Lung (tissue), 12 donors: ENCODE data around the gene HMGCS2. TPM values are rescaled to one million over a fixed set of nuclear protein-coding genes. Genes with fewer than 3 reads are reported as not detected.

ENCODE experiments used
- ATAC-seq: fragments of 200-7000 bp; cut with Tn5 transposase; one replicate; pipeline ENCODE4 v1.9.1; 2020; ENCODE audit warnings: moderate number of reproducible peaks; ENCODE audit not compliant: insufficient read depth, low FRiP score
- DNase-seq, 3 donors: peaks; one replicate each; pipeline ENCODE4 v3.0.0-alpha.2; 2013 to 2017
- H3K27ac ChIP-seq, 2 donors: one replicate each; pipeline ENCODE4 v1.5.1; 2013; ENCODE audit warnings: mild to moderate bottlenecking in 2 of 2, moderate library complexity in 2 of 2, control low read depth in 1 of 2, inconsistent platforms in 1 of 2, low read depth in 1 of 2, low read length in 1 of 2
- H3K27me3 ChIP-seq, 3 donors: one replicate each; pipeline ENCODE4 v1.5.1; 2013; ENCODE audit warnings: low read length in 2 of 3; ENCODE audit not compliant: control insufficient read depth in 3 of 3, insufficient read depth in 3 of 3
- H3K36me3 ChIP-seq, 4 donors: one replicate each; pipeline ENCODE4 v1.5.1; 2013; ENCODE audit warnings: low read length in 4 of 4, mild to moderate bottlenecking in 1 of 4, moderate library complexity in 1 of 4; ENCODE audit not compliant: control insufficient read depth in 4 of 4, insufficient read depth in 4 of 4
- H3K4me1 ChIP-seq, 5 donors: one replicate each; pipeline ENCODE4 v1.5.1; 2013; ENCODE audit warnings: low read length in 5 of 5, mild to moderate bottlenecking in 2 of 5, moderate library complexity in 1 of 5; ENCODE audit not compliant: control insufficient read depth in 5 of 5, insufficient read depth in 5 of 5
- H3K4me3 ChIP-seq: one replicate; pipeline ENCODE4 v1.5.1; 2013; ENCODE audit warnings: mild to moderate bottlenecking, control low read depth, moderate library complexity
- H3K9ac ChIP-seq, 2 donors: one replicate each; pipeline ENCODE4 v1.5.1; 2013; ENCODE audit warnings: low read length in 2 of 2, control low read depth in 1 of 2; ENCODE audit not compliant: insufficient read depth in 1 of 2
- H3K9me3 ChIP-seq, 4 donors: one replicate each; pipeline ENCODE4 v1.5.1; 2013; ENCODE audit warnings: low read length in 3 of 4, mild to moderate bottlenecking in 1 of 4, moderate library complexity in 1 of 4; ENCODE audit not compliant: control insufficient read depth in 4 of 4, insufficient read depth in 3 of 4
- CTCF ChIP-seq: IDR thresholded peaks from 2 replicates; pipeline ENCODE4 v1.5.1; 2012; ENCODE audit warnings: mild to moderate bottlenecking; ENCODE audit errors: control extremely low read depth, extremely low read depth
- WGBS, 2 donors: extraction: QIAGEN DNeasy Blood & Tissue Kit; methylation state at CpG; one replicate each; pipeline ENCODE4 v1.1.7; 2013; 5-methylcytosine and 5-hydroxymethylcytosine counted together
- polyA plus RNA-seq, 2 donors: library from polyadenylated mRNA; stranded (reverse); fragments of 200-250 nt; gene quantifications; one replicate each; pipeline ENCODE4 v1.2.1, GENCODE V29; 2013
- total RNA-seq, 2 donors: library from RNA; depleted of rRNA in 1 of 2; stranded (reverse); fragments of >200 nt in 1 of 2; gene quantifications; one replicate each; pipeline ENCODE4 v1.2.1, GENCODE V29; 2014 to 2021
- donor health status: control.
- donor health status: control.
- donor health status: Bipolar disorder and iron deficiency.
- donor health status: healthy.
- donor health status: DM: yes; HTN: yes; CAD: no.

HMGCS2 gene
- total and polyA plus RNA-seq, 4 donors: 0.28 to 4.2 (median 0.52) TPM; not detected in 1

GRCh38 chr1:119714583-119714982 lies 54.1 kb downstream of the HMGCS2 start:
- H3K9me3 ChIP-seq: no peaks in the 10 kb centered on the region
- H3K27me3 ChIP-seq: no peaks in the 10 kb centered on the region
- no peak overlapping the region for H3K4me3 ChIP-seq
- no peak overlapping the region for H3K9ac ChIP-seq
- 84 to 85% methylated on average over 8 of the region's 8 CpGs for WGBS, 2 donors
- H3K4me1 ChIP-seq: peaks cover 0 to 35% (median 23%) of the 10 kb centered on the region in 5 donors
- no peak for ATAC-seq
- H3K27ac ChIP-seq: no peak overlapping the region
- TF ChIP-seq CTCF: no peak
- no peaks in the 10 kb centered on the region for H3K36me3 ChIP-seq
- peak in 2 of 3 donors; percentile 10 to 38 for DNase-seq

- no peak for TF ChIP-seq CTCF
- Histone ChIP-seq H3K9me3 (no peaks in the 10 kb centered on the region), H3K4me1 (peaks cover 0 to 35% (median 23%) of the 10 kb centered on the region in 5 donors), H3K27me3 (peaks cover 0 to 2% (median 0%) of the 10 kb centered on the region in 3 donors), H3K36me3 (no peaks in the 10 kb centered on the region), H3K9ac (peak overlapping the region in 1 of 2 donors; percentile 73), H3K4me3 (no peak overlapping the region), H3K27ac (no peak overlapping the region)
- WGBS, 2 donors: 83 to 91% methylated on average over 6 of the region's 6 CpGs
- DNase-seq (peak; percentile 40 to 73 (median 65)), ATAC-seq (no peak)
Measured at GRCh38 chr1:119713749-119714456, 54.8 kb downstream of the HMGCS2 start.

- H3K27ac ChIP-seq: peak overlapping the region in 1 of 2 donors; percentile 15
- 60% methylated on average over 17 of the region's 17 CpGs for WGBS, 2 donors
- H3K9me3 ChIP-seq: no peaks in the 10 kb centered on the region
- H3K4me1 ChIP-seq: peaks cover 0 to 35% (median 23%) of the 10 kb centered on the region in 5 donors
- H3K27me3 ChIP-seq: peaks cover 0 to 2% (median 0%) of the 10 kb centered on the region in 3 donors
- DNase-seq (peak; percentile 38 to 62 (median 59)), ATAC-seq (no peak)
- no peaks in the 10 kb centered on the region for H3K36me3 ChIP-seq
- H3K4me3 ChIP-seq: no peak overlapping the region
- no peak for TF ChIP-seq CTCF
- peak overlapping the region in 1 of 2 donors; percentile 73 for H3K9ac ChIP-seq
Measured at GRCh38 chr1:119713039-119713748, 55.5 kb downstream of the HMGCS2 start.
